ENCODE data around the gene AADACL2.

- TF ChIP-seq CTCF (IDR thresholded peaks at IDR 0.05; ENCODE audit: low read depth, low read length), result no peak
- no peak for TF ChIP-seq EZH2phosphoT487 (IDR thresholded peaks at IDR 0.05; ENCODE audit: low read depth)
Observed at GRCh38 chr3:151687076-151687475, 46.7 kb upstream of the AADACL2 start.
